Measurements from ENCODE around the gene NOM1.

Gene NOM1

DNA sequence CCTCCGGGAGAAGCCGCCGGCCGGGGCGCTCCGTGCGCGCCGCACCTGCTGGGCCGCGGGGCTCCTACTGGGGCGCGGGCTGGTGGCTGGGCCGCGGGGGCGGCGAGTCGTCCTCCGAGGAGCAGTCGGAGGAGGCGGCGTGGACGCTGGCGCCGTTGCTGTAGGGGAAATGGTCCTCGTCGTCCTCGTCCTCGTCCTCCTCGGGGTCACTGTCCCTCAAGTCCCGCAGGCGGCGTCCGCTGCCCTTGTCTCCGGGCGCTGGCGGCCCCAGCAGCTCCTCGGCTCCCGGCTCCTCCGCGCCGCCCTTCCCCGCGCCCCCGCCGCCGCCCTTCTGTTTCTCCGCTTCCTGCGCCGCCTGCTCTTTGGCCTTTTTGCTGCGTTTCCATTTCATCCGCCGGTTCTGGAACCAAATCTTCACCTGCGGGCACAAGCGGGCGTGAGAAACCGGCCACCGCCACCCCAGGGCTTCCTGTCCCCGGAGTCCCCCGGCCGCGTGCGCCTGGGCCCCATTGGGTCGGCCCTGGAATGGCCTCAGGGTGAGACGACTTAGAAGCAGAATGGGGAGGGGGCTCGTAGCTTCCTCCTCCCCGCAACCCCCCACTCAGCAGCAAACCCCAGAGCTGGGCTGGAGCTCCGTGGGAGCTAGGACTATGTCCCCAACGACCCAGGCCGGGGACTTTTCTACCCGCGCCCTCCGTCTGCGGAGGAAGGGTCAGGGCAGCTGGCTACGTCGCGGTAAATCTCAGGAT is 56.1 kb downstream of the NOM1 start:
- peak; percentile 45 for DNase-seq

DNA sequence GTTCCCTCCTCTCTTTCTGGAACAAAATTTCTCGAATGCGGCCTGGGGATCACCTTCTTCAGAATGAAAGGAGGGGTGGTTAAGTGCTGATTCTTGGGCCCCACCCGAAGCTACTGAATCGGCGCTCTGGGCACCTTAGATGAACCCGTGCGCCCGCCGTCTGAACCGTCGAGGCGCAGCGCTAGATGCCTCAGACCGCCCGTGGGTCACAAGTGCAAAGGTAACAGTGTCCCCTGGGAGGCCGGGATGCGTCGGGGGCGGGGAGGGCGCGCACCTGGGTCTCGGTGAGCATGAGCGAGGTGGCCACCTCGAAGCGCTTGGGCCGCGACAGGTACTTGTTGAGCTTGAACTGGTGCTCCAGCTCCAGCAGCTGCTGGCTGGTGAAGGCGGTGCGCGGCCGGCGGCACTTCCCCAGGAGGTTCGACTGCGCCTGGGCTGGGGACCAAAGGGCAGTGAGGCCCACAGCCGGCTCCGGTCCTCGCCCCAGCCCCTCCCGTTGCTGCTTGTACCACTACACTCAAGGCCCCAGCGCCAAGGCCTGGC is 56.8 kb downstream of the NOM1 start:
- DNase-seq = no peak

DNA sequence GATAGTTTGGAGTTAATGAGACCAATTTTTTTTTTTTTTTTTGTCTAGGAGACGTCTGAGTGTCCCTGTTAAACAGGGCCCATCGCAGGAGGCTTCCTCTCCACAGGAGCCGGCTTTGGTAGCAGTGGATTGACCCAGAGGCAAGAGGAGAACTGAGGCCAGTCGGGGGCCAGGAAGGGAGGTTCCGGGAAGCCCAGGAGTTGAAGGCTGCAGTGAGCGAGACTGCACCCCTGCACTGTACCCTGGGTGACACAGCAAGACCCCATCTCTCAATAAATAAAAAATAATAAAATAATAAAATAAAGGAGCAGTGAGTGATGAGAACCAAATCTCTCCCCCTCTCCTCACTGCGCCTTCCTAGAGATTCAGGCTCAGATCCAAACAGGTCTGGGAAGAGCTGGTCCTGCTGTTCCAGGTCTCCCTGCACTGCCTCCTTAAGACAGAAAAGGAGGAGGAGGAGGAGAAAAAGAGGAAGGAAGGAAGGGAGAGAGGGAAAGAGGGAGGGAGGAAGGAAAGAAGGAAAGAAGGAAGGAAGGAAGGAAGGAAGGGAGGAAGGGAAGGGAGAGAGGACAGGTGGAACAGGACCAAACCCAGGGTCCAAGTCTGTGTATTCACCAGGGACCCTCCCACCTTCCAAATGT is 57.4 kb downstream of the NOM1 start:
- no peak for DNase-seq

DNA sequence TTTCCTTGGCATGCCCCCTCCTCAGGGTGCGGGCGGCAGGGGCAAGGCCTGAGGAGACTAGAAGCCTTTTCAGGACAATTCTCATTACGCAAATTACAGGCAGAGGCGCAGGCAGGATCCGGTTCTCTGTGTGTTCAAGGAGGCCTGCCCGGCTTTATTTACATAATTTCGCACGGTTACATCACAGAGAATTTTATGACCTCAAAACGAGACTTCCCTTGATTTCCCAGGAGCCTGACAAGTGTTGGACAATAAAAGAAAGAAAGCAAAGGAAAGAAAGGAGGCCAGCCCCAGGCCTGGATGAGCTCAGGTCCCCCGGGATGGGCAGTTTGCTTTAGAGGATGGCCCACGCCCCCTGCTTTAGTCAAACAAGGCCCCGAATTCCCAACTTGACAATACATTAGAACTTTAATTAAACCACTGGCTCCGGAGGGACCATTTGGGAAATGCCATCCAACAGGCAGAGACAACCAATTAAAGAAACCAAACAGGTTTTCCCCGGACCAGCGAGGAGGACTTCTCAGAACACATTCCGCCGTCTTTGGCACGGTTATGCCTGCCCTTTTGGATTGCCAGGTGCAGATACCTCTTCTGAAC is 58.1 kb downstream of the NOM1 start:
- no peak for DNase-seq

DNA sequence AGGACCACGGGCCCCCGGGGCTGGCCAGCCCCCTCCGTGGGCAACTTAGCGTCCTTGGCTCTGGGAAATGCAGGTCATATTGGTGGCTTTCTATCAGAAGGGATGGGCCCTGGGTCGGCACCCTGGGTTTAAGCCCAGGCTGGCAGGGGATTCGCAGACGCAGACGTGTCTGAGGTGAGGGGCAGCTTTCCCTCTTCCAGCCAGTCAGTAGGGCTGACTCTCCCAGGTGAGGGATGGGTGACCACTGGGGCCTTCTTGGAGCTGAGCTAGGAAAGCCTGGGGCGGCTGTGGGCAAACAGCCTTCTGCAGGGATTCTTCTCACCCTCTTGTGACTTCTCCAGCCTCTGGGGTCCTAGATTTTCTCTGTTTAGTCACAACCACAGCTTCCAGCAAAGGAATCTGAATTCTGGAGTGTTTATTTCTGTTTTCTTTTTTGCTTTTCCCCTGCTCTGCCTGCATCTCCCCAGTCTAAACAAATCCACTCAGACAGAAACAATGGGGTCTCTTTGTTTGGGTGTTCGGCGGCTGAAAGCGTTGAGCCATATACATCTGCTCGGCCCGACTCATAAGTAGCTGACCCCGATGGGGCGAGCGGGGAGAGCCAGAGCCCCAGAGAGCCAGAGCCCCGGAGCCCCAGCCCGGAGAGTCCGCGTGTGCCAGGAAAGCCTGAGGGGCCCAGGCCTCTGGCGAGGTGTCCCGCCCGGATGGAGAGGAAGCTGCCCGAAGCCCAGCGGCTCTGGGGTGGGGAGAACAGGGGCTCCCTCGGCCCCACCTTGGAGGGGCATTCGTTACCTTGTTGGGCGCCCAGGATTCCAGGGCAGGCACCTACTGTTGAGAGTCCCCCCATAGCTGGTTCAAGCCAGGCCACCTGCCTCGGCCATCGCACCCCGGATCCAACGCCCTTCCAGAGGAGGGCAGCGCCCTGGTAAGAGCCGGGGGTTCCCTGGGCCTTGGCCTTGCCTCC is 59.0 kb downstream of the NOM1 start:
- DNase-seq = no peak

DNA sequence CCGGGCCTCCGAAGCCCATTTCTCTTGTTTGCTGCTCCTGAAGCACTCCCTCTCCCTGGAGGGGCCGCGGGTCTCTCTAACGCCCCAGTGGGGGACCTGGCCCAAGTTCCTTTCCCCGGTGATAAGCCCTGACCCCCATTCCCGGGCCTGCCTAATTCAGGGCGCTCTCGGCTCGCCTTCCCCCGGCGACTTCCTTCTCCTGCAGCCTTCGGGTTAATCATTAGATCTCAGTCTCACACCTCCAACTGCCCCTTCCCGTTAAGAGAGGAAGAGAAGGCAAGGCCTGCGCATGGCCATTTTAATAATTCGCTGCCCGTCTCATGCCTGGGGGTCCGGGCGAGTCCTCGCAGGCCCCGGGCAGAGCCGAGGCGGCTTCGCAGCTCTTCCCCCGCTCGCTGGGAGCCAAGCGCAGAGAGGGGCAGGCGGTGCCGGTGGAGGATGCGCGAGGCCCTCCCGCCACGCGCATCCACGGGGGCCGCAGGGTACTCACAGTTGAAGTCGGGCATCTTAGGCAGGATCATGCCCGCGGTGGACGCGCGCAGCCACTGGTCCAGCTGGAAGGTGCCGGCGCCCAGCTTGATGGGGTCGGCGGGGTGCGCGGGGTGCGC is 59.8 kb downstream of the NOM1 start:
- peak; percentile 60 for DNase-seq

DNA sequence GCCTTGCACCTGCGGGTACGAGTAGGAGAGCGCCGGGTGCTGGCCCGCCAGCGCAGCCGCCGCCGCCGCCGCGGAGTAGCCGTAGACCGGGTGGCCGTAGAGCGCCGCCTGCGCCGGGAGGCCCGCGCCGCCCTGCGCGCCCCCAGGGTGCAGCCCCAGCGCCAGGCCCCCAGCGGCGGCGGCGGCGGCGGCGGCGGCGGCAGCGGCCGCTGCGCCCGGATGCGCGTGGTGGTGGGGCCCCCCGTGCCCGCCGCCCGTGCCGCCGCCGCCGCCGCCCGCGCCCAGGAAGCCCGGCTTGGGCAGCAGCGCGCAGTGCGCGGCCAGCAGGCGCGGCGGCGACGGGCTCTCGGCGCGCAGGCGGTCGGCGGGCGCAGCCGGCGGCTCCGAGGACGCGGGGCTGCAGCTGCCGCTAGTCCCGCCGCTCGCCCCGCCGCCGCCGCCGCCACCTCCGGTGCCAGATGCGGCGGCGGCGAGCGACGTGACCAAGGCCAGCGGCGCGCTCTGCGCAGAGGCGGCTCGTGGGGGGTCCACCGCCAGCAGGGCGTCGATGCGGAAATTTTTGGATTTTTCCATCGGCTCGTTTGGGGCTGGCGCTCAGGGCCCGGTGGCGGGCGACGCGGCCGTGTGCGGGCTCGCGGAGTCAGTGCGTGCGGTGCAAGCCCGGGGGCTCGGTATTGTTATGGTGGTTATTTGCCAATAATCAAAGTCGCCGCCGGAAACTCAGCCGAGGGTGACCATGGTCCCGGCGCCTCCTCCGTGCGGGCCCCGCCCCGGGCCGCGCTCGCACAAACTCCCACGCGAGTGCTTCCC is 60.5 kb downstream of the NOM1 start:
- no peak for DNase-seq

DNA sequence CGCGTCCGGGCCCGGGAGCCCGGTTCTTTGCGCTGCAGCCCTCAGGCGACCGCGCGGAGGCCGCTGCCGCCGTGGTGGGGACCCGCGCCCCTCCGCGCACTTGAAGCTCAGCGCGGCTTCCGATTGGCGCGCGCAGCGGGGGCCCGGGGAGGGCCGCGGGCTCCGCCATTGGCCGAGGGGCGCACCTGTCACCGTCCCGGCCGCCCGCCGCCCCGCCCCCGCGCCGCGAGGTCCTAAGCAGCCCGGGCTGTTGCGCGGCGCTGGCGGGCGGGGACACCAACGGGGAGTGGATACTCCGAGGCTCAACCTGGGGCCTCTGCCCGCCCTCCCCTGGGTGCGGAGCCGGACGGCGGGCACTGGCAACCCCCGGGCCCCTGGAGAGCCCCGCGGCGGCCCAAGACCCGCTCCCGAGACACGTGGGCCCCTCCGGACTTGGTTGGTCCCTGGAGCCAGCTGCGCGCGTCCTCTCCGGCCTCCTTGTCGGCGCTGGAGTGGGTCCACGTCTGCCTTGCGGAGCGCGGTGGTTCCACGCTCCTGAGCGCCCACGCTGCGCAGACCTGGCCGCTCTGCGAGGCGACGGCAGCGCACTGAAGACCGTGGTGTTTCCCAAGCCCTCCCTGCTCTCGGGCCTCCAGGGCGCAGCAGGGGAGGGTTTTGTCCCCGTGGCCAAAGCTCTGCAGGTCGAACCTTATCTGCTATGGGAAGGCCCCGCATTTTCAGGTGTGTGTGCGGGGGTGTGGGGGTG is 61.2 kb downstream of the NOM1 start, which contains the start of gene MNX1:
MNX1 (minus strand) TSS at position 76 of the 745 bp plus-strand sequence. CDS start 313 bp downstream, outside the sequence.
- peak; percentile 83 for DNase-seq

DNA sequence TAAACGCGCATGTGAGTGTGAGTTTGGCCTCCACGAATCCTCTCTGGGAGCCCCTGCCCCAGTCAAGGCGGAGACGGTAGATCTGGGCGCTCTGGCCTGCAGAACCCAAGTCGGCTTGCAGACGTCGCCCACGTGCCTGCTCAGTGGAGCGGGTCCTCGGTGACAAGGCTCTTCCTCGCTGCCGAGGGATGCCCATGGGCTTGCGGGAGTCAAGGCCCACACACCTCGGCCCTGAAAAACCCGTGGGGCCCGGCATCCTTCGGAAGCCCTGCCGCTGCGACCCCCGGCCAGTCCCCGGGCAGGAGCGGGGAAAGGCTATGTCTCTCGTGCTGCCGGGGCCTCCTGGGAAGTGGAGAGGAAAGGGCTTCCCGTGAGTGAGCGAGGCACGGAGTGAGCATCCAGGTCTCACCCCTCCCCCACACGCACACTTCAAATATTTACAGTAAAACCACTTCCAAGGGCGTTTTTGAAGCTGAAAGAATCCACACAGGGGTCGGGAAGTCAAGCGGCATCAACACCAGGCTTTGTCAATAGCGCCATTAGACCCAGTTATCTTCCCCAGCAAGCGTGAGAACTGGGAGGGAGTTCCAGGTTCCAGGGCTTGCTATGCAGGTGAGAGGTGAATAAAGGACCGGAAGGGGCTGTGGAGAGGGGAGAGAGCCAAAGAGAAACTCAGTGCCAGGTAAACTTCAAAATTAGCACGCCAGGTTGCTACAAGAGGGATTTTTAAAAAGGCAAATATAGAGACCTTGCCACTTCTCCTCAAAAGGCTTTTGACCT is 62.0 kb downstream of the NOM1 start:
- DNase-seq = peak; percentile 37

DNA sequence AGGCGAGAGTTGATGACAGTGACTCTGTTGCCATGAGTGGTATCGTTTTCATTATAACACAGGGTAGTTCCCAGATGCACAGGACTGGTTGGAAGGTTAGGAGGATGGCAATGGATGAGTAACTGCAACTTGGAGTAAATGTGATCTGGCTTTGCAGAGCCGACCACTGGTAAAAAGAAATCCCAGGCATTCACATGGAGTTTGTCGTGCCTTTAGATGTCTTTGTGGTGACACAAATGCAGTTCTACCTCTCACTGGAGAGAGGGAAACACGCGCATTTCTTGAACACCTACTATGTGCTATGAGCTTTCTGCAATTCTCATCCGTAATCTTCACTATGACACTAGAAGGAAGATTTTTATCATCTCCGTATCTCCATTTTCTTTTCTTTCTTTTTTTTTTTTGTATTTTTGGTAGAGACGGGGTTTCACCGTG is 62.6 kb downstream of the NOM1 start:
- no peak for DNase-seq

DNA sequence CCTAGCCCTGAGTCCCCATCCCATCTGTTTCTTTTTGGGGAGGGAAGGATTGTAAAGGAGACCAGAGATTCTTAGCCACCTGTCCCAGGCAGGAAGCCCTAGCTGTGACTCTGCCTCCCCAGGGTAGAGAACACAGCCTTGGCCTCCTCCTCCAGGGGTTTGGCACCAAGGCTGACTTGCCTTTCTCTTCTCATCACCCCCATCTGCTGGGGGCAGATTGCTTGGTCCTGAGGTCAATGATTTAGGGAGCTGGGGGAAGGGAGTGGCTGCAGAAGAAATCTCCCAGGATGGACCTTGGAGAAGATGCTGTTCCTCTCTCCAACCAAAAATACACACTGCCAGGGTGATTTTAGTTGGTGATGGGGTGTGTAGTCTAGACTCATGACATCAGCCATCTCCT is 63.6 kb downstream of the NOM1 start:
- DNase-seq = no peak

DNA sequence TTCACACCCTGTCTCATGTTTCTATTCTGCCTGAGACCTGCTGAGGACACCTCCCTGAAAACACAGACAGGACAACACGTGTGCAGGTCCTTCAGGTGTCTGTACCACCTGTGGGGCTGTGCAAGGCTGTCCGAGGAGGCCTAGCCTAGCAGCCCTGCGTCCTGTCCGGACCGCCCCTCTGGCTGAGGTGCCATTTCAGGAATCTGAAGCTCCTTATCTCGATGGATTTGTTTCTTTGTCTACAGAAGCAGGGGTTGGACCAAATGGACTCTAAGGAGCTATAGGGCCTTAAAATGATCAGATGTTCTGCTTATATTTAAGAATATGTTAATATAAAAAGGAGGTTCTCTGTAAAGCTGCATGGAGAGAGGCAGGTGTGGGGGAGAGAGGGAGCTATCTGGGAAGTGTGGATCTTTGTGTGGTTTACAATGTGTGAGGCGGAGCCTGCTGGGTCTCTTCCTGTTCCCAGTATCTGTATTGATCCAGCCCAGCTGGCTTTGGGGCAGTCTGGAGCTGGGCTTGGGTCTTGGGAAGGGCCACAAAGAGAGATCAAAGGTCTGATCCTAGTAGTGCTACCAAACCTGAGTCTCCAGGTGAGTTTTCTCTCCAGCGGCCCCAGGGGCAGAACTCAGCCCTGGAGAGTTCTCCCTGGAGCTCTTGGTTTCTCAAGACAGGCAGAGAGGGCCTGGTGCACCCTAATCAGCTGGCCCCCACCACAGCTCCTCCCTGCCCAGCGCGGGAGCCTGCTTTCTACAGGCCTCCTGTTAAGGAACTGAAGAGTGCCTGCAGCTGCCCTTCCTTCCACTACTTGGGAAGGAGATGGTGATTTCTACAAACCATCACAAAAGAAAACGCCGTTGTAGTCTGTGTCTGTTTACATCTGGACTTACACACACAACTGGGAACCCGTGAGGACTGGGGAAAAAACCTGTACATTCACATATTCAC is 64.4 kb downstream of the NOM1 start:
- no peak for DNase-seq

DNA sequence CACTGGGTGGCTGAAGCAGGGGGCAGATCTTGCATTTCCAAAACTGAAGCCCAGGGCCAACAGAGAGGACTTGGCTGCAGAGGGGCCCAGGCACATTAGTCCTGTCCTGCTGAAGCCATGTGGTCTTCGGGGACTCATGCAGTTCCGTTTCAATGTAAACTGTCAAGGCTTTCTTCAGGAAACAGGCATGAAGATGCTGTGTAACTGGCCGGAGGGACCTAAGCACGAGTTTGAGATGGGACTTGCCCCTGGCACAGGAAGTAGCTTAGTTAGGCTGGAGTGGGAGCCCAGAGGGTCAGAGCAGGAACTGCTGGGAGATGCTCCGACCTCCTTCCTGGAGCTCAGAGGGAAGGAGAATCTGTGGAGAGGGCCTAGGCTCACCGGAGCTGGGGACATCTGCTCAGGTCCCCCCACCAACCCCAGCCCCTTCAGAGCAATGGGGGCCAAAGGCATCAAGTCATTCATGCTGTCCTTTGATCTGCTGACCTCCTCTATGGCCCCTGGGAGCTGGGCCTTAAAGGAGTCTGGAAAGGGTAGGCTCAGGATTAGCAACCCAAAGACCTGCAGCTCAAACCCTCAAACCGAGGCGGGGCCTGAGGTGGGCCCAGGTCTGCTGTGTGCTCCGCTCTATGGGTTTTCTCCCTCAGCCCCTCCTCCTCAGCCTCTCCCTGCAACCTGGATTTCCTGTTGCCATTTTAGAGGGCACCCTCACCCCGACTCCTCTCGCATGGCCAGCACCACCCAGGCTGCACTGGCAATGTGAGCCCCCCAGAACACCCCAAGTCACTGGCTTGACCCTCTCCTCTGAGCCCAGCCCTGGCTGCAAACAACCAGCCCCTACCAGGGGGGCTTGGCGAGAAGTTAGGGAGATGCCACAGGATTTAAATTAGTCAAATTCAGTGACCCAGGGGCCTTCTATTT is 65.4 kb downstream of the NOM1 start:
- no peak for DNase-seq

DNA sequence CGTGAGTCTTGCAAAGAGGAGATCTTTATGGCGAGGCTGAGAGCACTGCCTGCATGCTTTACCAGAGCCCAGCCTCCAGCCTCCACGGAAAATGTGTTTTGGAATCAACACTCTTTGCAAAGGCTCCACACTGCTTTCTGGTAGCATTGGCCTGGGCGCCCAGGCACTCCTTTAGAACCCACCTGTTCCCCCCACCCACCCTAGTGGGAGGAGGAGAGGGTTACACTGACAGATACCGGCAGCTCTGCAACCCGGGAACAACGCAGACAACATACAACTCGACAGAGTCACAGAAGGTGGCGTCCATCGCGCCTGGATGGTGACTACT is 66.5 kb downstream of the NOM1 start:
- no peak for DNase-seq

DNA sequence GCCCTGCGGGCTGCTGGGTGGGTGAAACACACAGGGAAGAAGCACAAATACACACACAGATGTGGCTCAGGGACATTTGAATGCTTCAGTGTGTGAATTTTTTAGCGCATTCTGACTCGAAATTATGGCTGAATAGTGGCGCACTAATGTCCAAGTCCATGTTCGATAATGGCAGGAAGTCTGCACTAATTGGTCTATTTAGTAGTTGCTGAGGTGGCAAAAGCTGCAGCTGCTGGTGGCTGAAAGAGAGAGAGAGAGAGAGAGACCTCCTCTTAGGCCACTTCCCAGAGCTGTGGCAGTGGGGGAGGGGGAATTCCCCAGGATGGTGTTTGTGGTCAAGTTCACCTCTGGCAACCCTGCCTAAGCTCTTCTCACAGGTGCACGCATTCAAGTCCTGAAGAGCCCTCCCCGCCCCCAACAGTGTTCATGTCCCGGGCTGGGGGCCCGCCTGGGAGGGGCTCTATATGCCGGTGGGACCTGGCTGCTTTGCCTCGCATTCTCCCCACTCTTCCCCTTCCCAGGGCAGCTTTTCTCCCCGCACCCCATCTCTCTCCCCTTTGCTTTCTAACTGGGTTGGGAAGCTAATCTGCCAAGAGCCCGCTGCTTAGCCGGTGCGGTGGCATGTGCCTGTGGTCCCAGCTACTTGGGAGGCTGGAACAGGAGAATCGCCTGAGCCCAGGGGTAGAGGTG is 67.0 kb downstream of the NOM1 start:
- peak; percentile 66 for DNase-seq

DNA sequence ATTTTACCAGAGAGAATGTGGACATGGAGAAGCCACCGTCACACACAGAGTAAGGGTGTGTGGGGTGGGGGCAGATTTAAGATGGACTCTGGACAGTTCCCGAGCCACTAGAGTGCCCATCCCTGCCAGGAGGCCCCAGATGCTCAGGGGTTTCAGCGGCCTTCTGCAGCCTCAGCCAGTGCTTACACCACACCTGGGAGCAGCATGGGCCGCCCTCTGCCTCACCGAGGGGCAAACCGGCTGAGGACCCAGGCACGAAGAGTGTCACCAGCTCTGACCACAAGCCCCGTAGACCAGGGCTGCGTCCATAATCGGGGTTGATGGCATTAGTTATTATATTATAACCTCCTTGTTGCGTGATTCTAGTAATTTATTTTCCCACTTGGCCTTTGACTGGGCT is 67.6 kb downstream of the NOM1 start:
- no peak for DNase-seq

Measured in eye (tissue), 1 donor.